GM12891 (cell line): ENCODE data around the gene PPFIA3.

ENCODE experiments used
- POLR2A ChIP-seq: IDR thresholded peaks from 2 replicates; pipeline ENCODE4 v1.6.1; 2011; ENCODE audit warnings: low read depth, low read length, control low read depth
- SPI1 ChIP-seq: IDR thresholded peaks from 2 replicates; pipeline ENCODE4 v1.6.1; 2011; ENCODE audit warnings: low read depth, low read length, control low read depth
- TAF1 ChIP-seq: IDR thresholded peaks from 2 replicates; pipeline ENCODE4 v1.6.1; 2011; ENCODE audit warnings: low read depth, low read length, control low read depth

DNA sequence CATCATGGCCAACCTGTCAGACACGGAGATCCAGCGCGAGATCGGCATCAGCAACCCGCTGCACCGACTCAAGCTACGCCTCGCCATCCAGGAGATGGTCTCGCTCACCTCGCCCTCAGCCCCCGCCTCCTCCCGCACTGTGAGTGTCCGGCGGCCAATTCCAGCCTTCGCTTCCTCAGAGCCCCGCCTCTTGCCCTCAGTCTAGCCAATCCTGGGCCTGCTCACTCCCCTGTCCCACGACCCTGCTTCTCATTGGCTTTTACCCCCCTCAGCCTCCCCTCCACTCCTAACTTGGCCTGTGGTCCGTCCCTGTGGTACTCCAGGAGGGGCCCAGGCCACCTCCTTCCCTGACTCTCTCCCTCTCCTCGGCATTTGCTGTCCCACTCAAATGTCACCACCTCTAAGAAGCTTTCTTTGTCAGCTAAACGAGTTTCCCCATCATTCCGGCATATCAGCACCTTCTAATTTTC lies 23.6 kb downstream of the PPFIA3 start:
- no peak for TF ChIP-seq SPI1
- no peak for TF ChIP-seq POLR2A
- no peak for TF ChIP-seq TAF1
